Thyroid gland (tissue), 4 donors: ENCODE data around the gene RFX2.

ENCODE experiments used
- CTCF ChIP-seq, 6 experiments: fragments of 200-600 bp in 3 of 6; fragments of 450-650 bp in 3 of 6; sonication (generic) in 3 of 6; IDR thresholded peaks; one replicate each; pipeline ENCODE4 v1.5.1; 2016 to 2019; ENCODE audit warnings: antibody characterized with exemption in 6 of 6, mild to moderate bottlenecking in 2 of 6, inconsistent platforms in 1 of 6, moderate library complexity in 1 of 6
- POLR2A ChIP-seq, 2 donors: fragments of 450-650 bp; IDR thresholded peaks; one replicate each; pipeline ENCODE4 v1.6.1; 2017; ENCODE audit warnings: antibody characterized with exemption in 2 of 2, mild to moderate bottlenecking in 2 of 2, moderate library complexity in 1 of 2

- TF ChIP-seq CTCF (IDR thresholded peaks at IDR 0.05), result no peak
- no peak for TF ChIP-seq POLR2A (IDR thresholded peaks at IDR 0.05)
These were observed 10.7 kb downstream of the RFX2 start for GRCh38 chr19:6099599-6099998.
